ENCODE measurements around the gene FFAR1.

FFAR1 gene

GRCh38 chr19:35329323-35329722 is 18.4 kb upstream of the FFAR1 start:
- Histone ChIP-seq H3K4me3 (ENCODE audit: low read length in 2 of 2) (peak overlapping the region in 1 of 2 donors; percentile 41), H3K36me3 (ENCODE audit: control insufficient read depth in 2 of 2, insufficient read depth in 2 of 2, low read length in 2 of 2) (no peaks in the 10 kb centered on the region), H3K27me3 (ENCODE audit: control insufficient read depth in 2 of 2, insufficient read depth in 2 of 2, low read length in 2 of 2) (peaks cover 0 to 5% of the 10 kb centered on the region in 2 donors), H3K9ac (ENCODE audit: low read depth in 1 of 2, low read length in 2 of 2) (peak overlapping the region; percentile 26 to 41), H3K9me3 (ENCODE audit: control insufficient read depth in 2 of 2, low read length in 2 of 2) (no peaks in the 10 kb centered on the region), H3K27ac (ENCODE audit: low read depth in 2 of 2, low read length in 2 of 2) (peak overlapping the region; percentile 29 to 48), H3K4me1 (ENCODE audit: control insufficient read depth in 2 of 2, insufficient read depth in 2 of 2, low read length in 2 of 2) (no peaks in the 10 kb centered on the region)

GRCh38 chr19:35330475-35330874 is 17.2 kb upstream of the FFAR1 start:
- Histone ChIP-seq H3K9ac (ENCODE audit: low read depth in 1 of 2, low read length in 2 of 2) (no peak overlapping the region), H3K4me1 (ENCODE audit: control insufficient read depth in 2 of 2, insufficient read depth in 2 of 2, low read length in 2 of 2) (no peaks in the 10 kb centered on the region), H3K4me3 (ENCODE audit: low read length in 2 of 2) (no peak overlapping the region), H3K36me3 (ENCODE audit: control insufficient read depth in 2 of 2, insufficient read depth in 2 of 2, low read length in 2 of 2) (no peaks in the 10 kb centered on the region), H3K27ac (ENCODE audit: low read depth in 2 of 2, low read length in 2 of 2) (no peak overlapping the region), H3K9me3 (ENCODE audit: control insufficient read depth in 2 of 2, low read length in 2 of 2) (no peaks in the 10 kb centered on the region), H3K27me3 (ENCODE audit: control insufficient read depth in 2 of 2, insufficient read depth in 2 of 2, low read length in 2 of 2) (peaks cover 0 to 5% of the 10 kb centered on the region in 2 donors)

GRCh38 chr19:35331551-35332214 is 16.0 kb upstream of the FFAR1 start:
- Histone ChIP-seq H3K9me3 (ENCODE audit: control insufficient read depth in 2 of 2, low read length in 2 of 2) (no peaks in the 10 kb centered on the region), H3K27ac (ENCODE audit: low read depth in 2 of 2, low read length in 2 of 2) (no peak overlapping the region), H3K27me3 (ENCODE audit: control insufficient read depth in 2 of 2, insufficient read depth in 2 of 2, low read length in 2 of 2) (peaks cover 0 to 5% of the 10 kb centered on the region in 2 donors), H3K4me1 (ENCODE audit: control insufficient read depth in 2 of 2, insufficient read depth in 2 of 2, low read length in 2 of 2) (no peaks in the 10 kb centered on the region), H3K9ac (ENCODE audit: low read depth in 1 of 2, low read length in 2 of 2) (no peak overlapping the region), H3K36me3 (ENCODE audit: control insufficient read depth in 2 of 2, insufficient read depth in 2 of 2, low read length in 2 of 2) (no peaks in the 10 kb centered on the region), H3K4me3 (ENCODE audit: low read length in 2 of 2) (no peak overlapping the region)

- peaks cover 0 to 5% of the 10 kb centered on the region in 2 donors for H3K27me3 ChIP-seq (ENCODE audit: control insufficient read depth in 2 of 2, insufficient read depth in 2 of 2, low read length in 2 of 2)
- no peaks in the 10 kb centered on the region for H3K36me3 ChIP-seq (ENCODE audit: control insufficient read depth in 2 of 2, insufficient read depth in 2 of 2, low read length in 2 of 2)
- H3K9ac ChIP-seq (ENCODE audit: low read depth in 1 of 2, low read length in 2 of 2), result no peak overlapping the region
- H3K4me1 ChIP-seq (ENCODE audit: control insufficient read depth in 2 of 2, insufficient read depth in 2 of 2, low read length in 2 of 2), result no peaks in the 10 kb centered on the region
- no peak overlapping the region for H3K27ac ChIP-seq (ENCODE audit: low read depth in 2 of 2, low read length in 2 of 2)
- no peak overlapping the region for H3K4me3 ChIP-seq (ENCODE audit: low read length in 2 of 2)
- no peaks in the 10 kb centered on the region for H3K9me3 ChIP-seq (ENCODE audit: control insufficient read depth in 2 of 2, low read length in 2 of 2)
Observed at GRCh38 chr19:35332817-35333216, 14.9 kb upstream of the FFAR1 start.

GRCh38 chr19:35334144-35334753 is 13.5 kb upstream of the FFAR1 start:
- no peak overlapping the region for H3K4me3 ChIP-seq (ENCODE audit: low read length in 2 of 2)
- H3K9ac ChIP-seq (ENCODE audit: low read depth in 1 of 2, low read length in 2 of 2), result no peak overlapping the region
- no peaks in the 10 kb centered on the region for H3K36me3 ChIP-seq (ENCODE audit: control insufficient read depth in 2 of 2, insufficient read depth in 2 of 2, low read length in 2 of 2)
- no peak overlapping the region for H3K27ac ChIP-seq (ENCODE audit: low read depth in 2 of 2, low read length in 2 of 2)
- H3K4me1 ChIP-seq (ENCODE audit: control insufficient read depth in 2 of 2, insufficient read depth in 2 of 2, low read length in 2 of 2), result no peaks in the 10 kb centered on the region
- H3K27me3 ChIP-seq (ENCODE audit: control insufficient read depth in 2 of 2, insufficient read depth in 2 of 2, low read length in 2 of 2), result peaks cover 0 to 5% of the 10 kb centered on the region in 2 donors
- no peaks in the 10 kb centered on the region for H3K9me3 ChIP-seq (ENCODE audit: control insufficient read depth in 2 of 2, low read length in 2 of 2)

GRCh38 chr19:35336166-35336955 is 11.3 kb upstream of the FFAR1 start:
- Histone ChIP-seq H3K9ac (ENCODE audit: low read depth in 1 of 2, low read length in 2 of 2) (no peak overlapping the region), H3K27me3 (ENCODE audit: control insufficient read depth in 2 of 2, insufficient read depth in 2 of 2, low read length in 2 of 2) (peaks cover 0 to 6% of the 10 kb centered on the region in 2 donors), H3K4me3 (ENCODE audit: low read length in 2 of 2) (no peak overlapping the region), H3K36me3 (ENCODE audit: control insufficient read depth in 2 of 2, insufficient read depth in 2 of 2, low read length in 2 of 2) (no peaks in the 10 kb centered on the region), H3K27ac (ENCODE audit: low read depth in 2 of 2, low read length in 2 of 2) (no peak overlapping the region), H3K9me3 (ENCODE audit: control insufficient read depth in 2 of 2, low read length in 2 of 2) (no peaks in the 10 kb centered on the region), H3K4me1 (ENCODE audit: control insufficient read depth in 2 of 2, insufficient read depth in 2 of 2, low read length in 2 of 2) (no peaks in the 10 kb centered on the region)

GRCh38 chr19:35337097-35337983 is 10.4 kb upstream of the FFAR1 start:
- Histone ChIP-seq H3K4me1 (ENCODE audit: control insufficient read depth in 2 of 2, insufficient read depth in 2 of 2, low read length in 2 of 2) (no peaks in the 10 kb centered on the region), H3K27me3 (ENCODE audit: control insufficient read depth in 2 of 2, insufficient read depth in 2 of 2, low read length in 2 of 2) (peaks cover 0 to 6% of the 10 kb centered on the region in 2 donors), H3K4me3 (ENCODE audit: low read length in 2 of 2) (no peak overlapping the region), H3K36me3 (ENCODE audit: control insufficient read depth in 2 of 2, insufficient read depth in 2 of 2, low read length in 2 of 2) (no peaks in the 10 kb centered on the region), H3K27ac (ENCODE audit: low read depth in 2 of 2, low read length in 2 of 2) (no peak overlapping the region), H3K9me3 (ENCODE audit: control insufficient read depth in 2 of 2, low read length in 2 of 2) (no peaks in the 10 kb centered on the region), H3K9ac (ENCODE audit: low read depth in 1 of 2, low read length in 2 of 2) (no peak overlapping the region)

GRCh38 chr19:35337984-35338296 is 9.8 kb upstream of the FFAR1 start:
- Histone ChIP-seq H3K4me3 (ENCODE audit: low read length in 2 of 2) (no peak overlapping the region), H3K27ac (ENCODE audit: low read depth in 2 of 2, low read length in 2 of 2) (no peak overlapping the region), H3K27me3 (ENCODE audit: control insufficient read depth in 2 of 2, insufficient read depth in 2 of 2, low read length in 2 of 2) (peaks cover 0 to 3% of the 10 kb centered on the region in 2 donors), H3K9me3 (ENCODE audit: control insufficient read depth in 2 of 2, low read length in 2 of 2) (no peaks in the 10 kb centered on the region), H3K9ac (ENCODE audit: low read depth in 1 of 2, low read length in 2 of 2) (no peak overlapping the region), H3K4me1 (ENCODE audit: control insufficient read depth in 2 of 2, insufficient read depth in 2 of 2, low read length in 2 of 2) (no peaks in the 10 kb centered on the region), H3K36me3 (ENCODE audit: control insufficient read depth in 2 of 2, insufficient read depth in 2 of 2, low read length in 2 of 2) (no peaks in the 10 kb centered on the region)

- Histone ChIP-seq H3K9me3 (ENCODE audit: control insufficient read depth in 2 of 2, low read length in 2 of 2) (no peaks in the 10 kb centered on the region), H3K4me1 (ENCODE audit: control insufficient read depth in 2 of 2, insufficient read depth in 2 of 2, low read length in 2 of 2) (no peaks in the 10 kb centered on the region), H3K27ac (ENCODE audit: low read depth in 2 of 2, low read length in 2 of 2) (no peak overlapping the region), H3K9ac (ENCODE audit: low read depth in 1 of 2, low read length in 2 of 2) (no peak overlapping the region), H3K4me3 (ENCODE audit: low read length in 2 of 2) (no peak overlapping the region), H3K27me3 (ENCODE audit: control insufficient read depth in 2 of 2, insufficient read depth in 2 of 2, low read length in 2 of 2) (peaks cover 0 to 5% of the 10 kb centered on the region in 2 donors), H3K36me3 (ENCODE audit: control insufficient read depth in 2 of 2, insufficient read depth in 2 of 2, low read length in 2 of 2) (no peaks in the 10 kb centered on the region)
Observed at GRCh38 chr19:35340431-35340830, 7.3 kb upstream of the FFAR1 start.

Measured in mucosa of rectum (tissue), 2 donors.